Neural progenitor cell (in vitro differentiated cells): ENCODE data around the gene PRR7. TPM values are rescaled to one million over a fixed set of nuclear protein-coding genes. Genes with fewer than 3 reads are reported as not detected.

Source experiments
- DNase-seq: peaks from one replicate; pipeline ENCODE4 v3.0.0-alpha.2; 2016; ENCODE audit warnings: low spot score
- H2AFZ ChIP-seq: fragments of 200-600 bp; sonication (generic); replicated peaks from 2 replicates; pipeline ENCODE4 v1.6.1; 2016; ENCODE audit warnings: antibody characterized with exemption
- H3F3A ChIP-seq: fragments of 200-600 bp; sonication (generic); 2 replicates; pipeline ENCODE4 v1.6.1; 2016; ENCODE audit warnings: antibody characterized with exemption, low read depth
- H3K27ac ChIP-seq: fragments of 200-600 bp; sonication (generic); 2 replicates; pipeline ENCODE4 v1.5.1; 2016; ENCODE audit warnings: mild to moderate bottlenecking
- H3K27me3 ChIP-seq: fragments of 200-600 bp; sonication (generic); 2 replicates; pipeline ENCODE4 v1.6.1; 2016; ENCODE audit warnings: mild to moderate bottlenecking, moderate library complexity
- H3K36me3 ChIP-seq: fragments of 200-600 bp; sonication (generic); 2 replicates; pipeline ENCODE4 v1.5.1; 2016
- H3K4me1 ChIP-seq: fragments of 200-600 bp; sonication (generic); 2 replicates; pipeline ENCODE4 v1.6.1; 2016; ENCODE audit warnings: mixed run types
- H3K4me2 ChIP-seq: fragments of 200-600 bp; sonication (generic); 2 replicates; pipeline ENCODE4 v1.6.1; 2016
- H3K4me3 ChIP-seq: fragments of 200-600 bp; sonication (generic); 2 replicates; pipeline ENCODE4 v1.5.1; 2016
- H3K79me2 ChIP-seq: fragments of 200-600 bp; sonication (generic); 2 replicates; pipeline ENCODE4 v1.6.1; 2016; ENCODE audit warnings: low read depth
- H3K9ac ChIP-seq: fragments of 200-600 bp; sonication (generic); 2 replicates; pipeline ENCODE4 v1.6.1; 2016
- H3K9me3 ChIP-seq: fragments of 200-600 bp; sonication (generic); 2 replicates; pipeline ENCODE4 v1.5.1; 2016; ENCODE audit warnings: low read depth
- H4K20me1 ChIP-seq: fragments of 200-600 bp; sonication (generic); 2 replicates; pipeline ENCODE4 v1.6.1; 2016; ENCODE audit warnings: low read depth
- H3K27ac Mint-ChIP-seq: 3 replicates; pipeline ENCODE4 v1.8.0; 2021; ENCODE audit warnings: mixed read lengths
- H3K27me3 Mint-ChIP-seq: 2 replicates; pipeline ENCODE4 v1.8.0; 2022; ENCODE audit warnings: low read depth, mild to moderate bottlenecking, inconsistent platforms, moderate library complexity, mixed read lengths; ENCODE audit not compliant: insufficient read depth
- H3K36me3 Mint-ChIP-seq: 3 replicates; pipeline ENCODE4 v1.8.0; 2021; ENCODE audit warnings: mixed read lengths
- H3K4me1 Mint-ChIP-seq: 3 replicates; pipeline ENCODE4 v1.8.0; 2021; ENCODE audit warnings: mixed read lengths
- H3K4me3 Mint-ChIP-seq: 3 replicates; pipeline ENCODE4 v1.8.0; 2021; ENCODE audit warnings: mild to moderate bottlenecking, moderate library complexity, mixed read lengths
- H3K9me3 Mint-ChIP-seq: 3 replicates; pipeline ENCODE4 v1.8.0; 2020; ENCODE audit warnings: mixed read lengths
- EZH2 ChIP-seq: fragments of 200-600 bp; sonication (generic); IDR thresholded peaks from 2 replicates; pipeline ENCODE4 v1.6.1; 2017; ENCODE audit warnings: antibody characterized with exemption, mild to moderate bottlenecking, moderate library complexity
- EZH2phosphoT487 ChIP-seq: fragments of 200-600 bp; sonication (generic); IDR thresholded peaks from 2 replicates; pipeline ENCODE4 v1.6.1; 2017; ENCODE audit warnings: antibody characterized with exemption
- total RNA-seq: library from RNA; depleted of rRNA; stranded (reverse); fragments of >200 nt; gene quantifications from 2 replicates; pipeline ENCODE4 v1.2.3, GENCODE V29; 2015; ENCODE audit warnings: low replicate concordance
- TF ChIP-seq, protein P1 (sequence below): fragments of 200-600 bp; sonication (generic); IDR thresholded peaks from 2 replicates; pipeline ENCODE4 v1.5.1; 2017; ENCODE audit warnings: antibody characterized with exemption, mild to moderate bottlenecking

PRR7 gene
- total RNA-seq, 1 donor from 2014 or later = 4.5 TPM

DNA sequence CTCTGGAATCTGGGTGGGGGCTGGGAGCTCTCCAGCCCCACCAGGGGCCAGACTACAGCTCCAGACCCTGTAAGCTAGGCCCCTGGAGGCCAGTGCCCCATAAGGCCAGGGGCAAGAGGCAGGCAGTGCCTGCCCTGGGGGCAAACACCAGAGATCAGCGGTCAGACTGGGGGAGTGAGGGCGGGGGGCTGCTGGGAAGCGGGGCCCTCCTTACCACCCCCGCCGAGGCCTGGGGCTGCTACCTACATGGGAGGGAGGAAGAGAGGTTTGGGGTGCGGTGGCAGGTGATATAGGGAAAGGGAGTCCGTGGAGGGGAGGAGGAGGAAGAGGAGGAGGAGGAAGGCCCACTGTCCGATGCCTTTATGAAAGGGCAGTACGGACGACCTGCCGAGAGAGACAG lies 12.7 kb downstream of the PRR7 start:
- DNase-seq = no peak
- Histone ChIP-seq H3K27ac (peak overlapping the region; percentile 44), H3K4me3 (no peak overlapping the region), H3K4me2 (no peak overlapping the region), H3K27me3 (no peaks in the 10 kb centered on the region), H4K20me1 (peaks cover 56% of the 10 kb centered on the region), H3K4me1 (peaks cover 9% of the 10 kb centered on the region), H3K79me2 (peaks cover 27% of the 10 kb centered on the region), H3K36me3 (peaks cover 7% of the 10 kb centered on the region), H2AFZ (no peak overlapping the region), H3F3A (peaks cover 87% of the 10 kb centered on the region), H3K9me3 (no peaks in the 10 kb centered on the region), H3K9ac (no peak overlapping the region)
- TF ChIP-seq EZH2 (no peak), EZH2phosphoT487 (no peak)
- TF ChIP-seq, protein P1, sequence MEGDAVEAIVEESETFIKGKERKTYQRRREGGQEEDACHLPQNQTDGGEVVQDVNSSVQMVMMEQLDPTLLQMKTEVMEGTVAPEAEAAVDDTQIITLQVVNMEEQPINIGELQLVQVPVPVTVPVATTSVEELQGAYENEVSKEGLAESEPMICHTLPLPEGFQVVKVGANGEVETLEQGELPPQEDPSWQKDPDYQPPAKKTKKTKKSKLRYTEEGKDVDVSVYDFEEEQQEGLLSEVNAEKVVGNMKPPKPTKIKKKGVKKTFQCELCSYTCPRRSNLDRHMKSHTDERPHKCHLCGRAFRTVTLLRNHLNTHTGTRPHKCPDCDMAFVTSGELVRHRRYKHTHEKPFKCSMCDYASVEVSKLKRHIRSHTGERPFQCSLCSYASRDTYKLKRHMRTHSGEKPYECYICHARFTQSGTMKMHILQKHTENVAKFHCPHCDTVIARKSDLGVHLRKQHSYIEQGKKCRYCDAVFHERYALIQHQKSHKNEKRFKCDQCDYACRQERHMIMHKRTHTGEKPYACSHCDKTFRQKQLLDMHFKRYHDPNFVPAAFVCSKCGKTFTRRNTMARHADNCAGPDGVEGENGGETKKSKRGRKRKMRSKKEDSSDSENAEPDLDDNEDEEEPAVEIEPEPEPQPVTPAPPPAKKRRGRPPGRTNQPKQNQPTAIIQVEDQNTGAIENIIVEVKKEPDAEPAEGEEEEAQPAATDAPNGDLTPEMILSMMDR = no peak
- Mint-ChIP-seq H3K9me3 (no peaks in the 10 kb centered on the region), H3K27ac (no peak overlapping the region), H3K27me3 (peaks cover 3% of the 10 kb centered on the region), H3K4me1 (peaks cover 29% of the 10 kb centered on the region), H3K36me3 (peaks cover 24% of the 10 kb centered on the region), H3K4me3 (no peak overlapping the region)

DNA sequence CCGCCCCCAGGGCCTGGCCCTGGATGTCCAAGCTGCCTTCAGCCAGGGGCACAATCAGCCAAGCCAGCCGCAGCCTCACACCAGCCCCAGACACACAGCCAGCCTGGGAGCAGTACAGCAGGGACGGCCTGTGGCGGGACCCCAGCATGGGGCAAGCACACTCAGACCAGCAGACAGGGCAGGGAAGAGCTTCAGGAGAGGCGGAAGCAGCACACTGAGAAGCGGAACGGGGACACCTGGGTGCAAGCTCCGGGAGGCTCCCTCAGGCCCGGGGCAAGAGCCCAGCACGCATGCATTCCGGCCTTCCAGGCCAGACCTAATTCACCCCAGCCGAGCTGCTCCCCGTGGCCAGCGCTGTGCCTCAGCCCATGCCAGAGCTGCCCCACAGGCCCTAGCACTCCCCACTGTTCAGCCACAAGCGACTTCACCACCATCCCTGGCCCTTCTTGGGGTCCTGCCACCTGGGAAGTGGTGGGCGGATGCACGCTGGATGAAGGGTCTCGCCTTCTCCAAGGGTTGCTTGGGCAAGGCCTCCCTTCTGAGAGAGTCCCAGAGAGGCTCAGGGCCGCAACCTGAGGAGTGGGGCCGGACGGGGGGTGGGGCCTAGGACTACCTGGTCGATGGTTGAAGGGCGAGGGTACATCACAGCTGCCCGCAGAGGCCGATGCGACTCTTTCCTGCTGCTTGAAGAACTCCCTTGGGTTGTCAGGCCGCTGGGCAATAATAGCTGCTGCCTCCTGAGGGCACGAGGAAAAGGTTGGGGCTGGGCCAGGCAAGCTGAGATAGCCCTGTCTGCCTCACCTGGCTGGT lies 13.4 kb downstream of the PRR7 start:
- Mint-ChIP-seq H3K4me1 (peaks cover 29% of the 10 kb centered on the region), H3K9me3 (peaks cover under 1% of the 10 kb centered on the region), H3K27ac (no peak overlapping the region), H3K36me3 (peaks cover 24% of the 10 kb centered on the region), H3K4me3 (peak overlapping the region; percentile 53), H3K27me3 (peaks cover 4% of the 10 kb centered on the region)
- DNase-seq = no peak
- no peak overlapping the region for H3K4me3 ChIP-seq
- H3K36me3 ChIP-seq = peaks cover 7% of the 10 kb centered on the region
- no peaks in the 10 kb centered on the region for H3K27me3 ChIP-seq
- H3K4me1 ChIP-seq = peaks cover 9% of the 10 kb centered on the region
- H2AFZ ChIP-seq = no peak overlapping the region
- no peak overlapping the region for H3K4me2 ChIP-seq
- H4K20me1 ChIP-seq = peaks cover 56% of the 10 kb centered on the region
- H3K9ac ChIP-seq = no peak overlapping the region
- H3K27ac ChIP-seq = peak overlapping the region; percentile 44
- H3K79me2 ChIP-seq = peaks cover 29% of the 10 kb centered on the region
- no peak for TF ChIP-seq EZH2phosphoT487
- TF ChIP-seq, protein P1 = no peak
- TF ChIP-seq EZH2 = no peak
- peaks cover 90% of the 10 kb centered on the region for H3F3A ChIP-seq
- no peaks in the 10 kb centered on the region for H3K9me3 ChIP-seq

DNA sequence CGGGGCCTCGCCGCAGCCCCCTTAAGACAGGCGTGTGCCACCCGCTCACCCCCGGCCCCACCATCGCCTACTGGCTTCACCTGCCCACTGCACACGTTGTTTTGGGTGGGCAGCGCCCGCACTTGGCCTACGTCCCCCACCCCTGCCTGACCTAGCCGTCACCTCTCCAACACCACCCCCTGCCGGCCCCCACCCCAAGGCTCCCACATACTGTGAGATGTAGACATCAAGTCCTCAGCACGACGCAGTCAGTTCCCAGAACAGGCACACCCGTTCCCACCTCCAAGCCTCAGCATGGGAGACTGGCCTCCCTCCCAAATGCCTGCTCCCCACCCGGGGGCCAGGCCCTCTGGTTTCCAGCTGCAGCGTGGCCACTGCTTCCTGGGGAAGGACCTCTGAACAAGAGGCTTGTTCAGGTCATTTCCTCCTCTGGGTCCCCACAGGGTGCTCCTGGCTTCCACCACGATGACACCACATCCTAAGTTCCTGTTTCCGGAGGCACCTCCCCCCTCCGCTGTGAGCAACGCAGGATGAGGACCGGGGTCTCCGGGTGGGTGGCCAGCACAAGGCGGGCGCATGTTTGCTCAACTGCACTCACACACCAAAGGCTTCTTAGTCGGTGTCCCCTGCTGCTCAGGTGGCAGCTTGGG lies 15.5 kb downstream of the PRR7 start:
- Histone ChIP-seq H3K9ac (no peak overlapping the region), H3K27me3 (no peaks in the 10 kb centered on the region), H3K36me3 (peaks cover 14% of the 10 kb centered on the region), H3K4me2 (no peak overlapping the region), H3K4me1 (peaks cover 2% of the 10 kb centered on the region), H3K4me3 (no peak overlapping the region), H2AFZ (no peak overlapping the region), H3K27ac (no peak overlapping the region), H3F3A (peaks cover 83% of the 10 kb centered on the region), H4K20me1 (peaks cover 49% of the 10 kb centered on the region), H3K9me3 (no peaks in the 10 kb centered on the region), H3K79me2 (peaks cover 38% of the 10 kb centered on the region)
- Mint-ChIP-seq H3K9me3 (peaks cover 9% of the 10 kb centered on the region), H3K27me3 (peaks cover 4% of the 10 kb centered on the region), H3K4me1 (peaks cover 20% of the 10 kb centered on the region), H3K36me3 (peaks cover 39% of the 10 kb centered on the region), H3K4me3 (no peak overlapping the region), H3K27ac (no peak overlapping the region)
- DNase-seq = no peak
- no peak for TF ChIP-seq EZH2
- no peak for TF ChIP-seq EZH2phosphoT487
- TF ChIP-seq, protein P1 = no peak
